Trophoblast cell (in vitro differentiated cells and primary cell): Measurements from ENCODE around the gene CD19.

Experiments used
- DNase-seq, 2 donors: peaks; one replicate each; pipeline ENCODE4 v3.0.0-alpha.2; 2016
- H2AFZ ChIP-seq: 2 replicates; pipeline ENCODE4 v1.6.1; 2013; ENCODE audit warnings: low read length, moderate library complexity, mild to moderate bottlenecking; ENCODE audit not compliant: insufficient read depth, poor library complexity
- H2AK5ac ChIP-seq: 2 replicates; pipeline ENCODE4 v1.6.1; 2013; ENCODE audit warnings: mild to moderate bottlenecking, low read length
- H2BK120ac ChIP-seq: 2 replicates; pipeline ENCODE4 v1.6.1; 2013; ENCODE audit warnings: low read length, mild to moderate bottlenecking, moderate library complexity; ENCODE audit not compliant: insufficient read depth, poor library complexity
- H2BK12ac ChIP-seq: 2 replicates; pipeline ENCODE4 v1.6.1; 2013; ENCODE audit warnings: mild to moderate bottlenecking, low read length, moderate library complexity
- H2BK5ac ChIP-seq: 2 replicates; pipeline ENCODE4 v1.6.1; 2013; ENCODE audit warnings: low read length, low read depth, moderate library complexity, mild to moderate bottlenecking; ENCODE audit not compliant: poor library complexity
- H3K14ac ChIP-seq: 2 replicates; pipeline ENCODE4 v1.6.1; 2013; ENCODE audit warnings: mild to moderate bottlenecking, low read length
- H3K18ac ChIP-seq: 2 replicates; pipeline ENCODE4 v1.6.1; 2013; ENCODE audit warnings: mild to moderate bottlenecking, low read length
- H3K23ac ChIP-seq: 2 replicates; pipeline ENCODE4 v1.6.1; 2013; ENCODE audit warnings: low read length
- H3K27ac ChIP-seq: 2 replicates; pipeline ENCODE4 v1.5.1; 2013; ENCODE audit warnings: low read depth, mild to moderate bottlenecking, inconsistent platforms, low read length, moderate library complexity
- H3K27me3 ChIP-seq: 2 replicates; pipeline ENCODE4 v1.6.1; 2013; ENCODE audit warnings: inconsistent platforms, mild to moderate bottlenecking, low read length, moderate library complexity; ENCODE audit not compliant: insufficient read depth
- H3K36me3 ChIP-seq, 2 experiments: 1 replicate in 1 of 2; 2 replicates in 1 of 2; pipeline ENCODE4 v1.6.1; 2013; ENCODE audit warnings: low read length in 2 of 2, mild to moderate bottlenecking in 2 of 2, moderate library complexity in 1 of 2; ENCODE audit not compliant: insufficient read depth in 2 of 2, control insufficient read depth in 1 of 2
- H3K4ac ChIP-seq: 2 replicates; pipeline ENCODE4 v1.6.1; 2013; ENCODE audit warnings: low read depth, mild to moderate bottlenecking, low read length, moderate library complexity
- H3K4me1 ChIP-seq, 2 experiments: 1 replicate in 1 of 2; 2 replicates in 1 of 2; pipeline ENCODE4 v1.6.1; 2013; ENCODE audit warnings: low read length in 2 of 2, mild to moderate bottlenecking in 2 of 2, moderate library complexity in 1 of 2; ENCODE audit not compliant: insufficient read depth in 2 of 2, control insufficient read depth in 1 of 2
- H3K4me2 ChIP-seq: 2 replicates; pipeline ENCODE4 v1.6.1; 2013; ENCODE audit warnings: inconsistent platforms, mild to moderate bottlenecking, low read length, moderate library complexity
- H3K4me3 ChIP-seq: 2 replicates; pipeline ENCODE4 v1.5.1; 2013; ENCODE audit warnings: mild to moderate bottlenecking, low read depth, low read length, inconsistent platforms
- H3K79me1 ChIP-seq: one replicate; pipeline ENCODE4 v1.6.1; 2013; ENCODE audit warnings: low read length
- H3K79me2 ChIP-seq: 2 replicates; pipeline ENCODE4 v1.6.1; 2013; ENCODE audit warnings: low read length, mild to moderate bottlenecking; ENCODE audit not compliant: control insufficient read depth, insufficient read depth, poor library complexity
- H3K9ac ChIP-seq: 2 replicates; pipeline ENCODE4 v1.6.1; 2013; ENCODE audit warnings: mild to moderate bottlenecking, low read length
- H3K9me3 ChIP-seq: 2 replicates; pipeline ENCODE4 v1.6.1; 2013; ENCODE audit warnings: low read depth, mild to moderate bottlenecking, control low read depth, inconsistent platforms, low read length; ENCODE audit not compliant: insufficient read depth
- H4K12ac ChIP-seq: 2 replicates; pipeline ENCODE4 v1.6.1; 2013; ENCODE audit warnings: low read depth, mild to moderate bottlenecking, low read length, moderate library complexity
- H4K8ac ChIP-seq: 2 replicates; pipeline ENCODE4 v1.6.1; 2013; ENCODE audit warnings: low read depth, mild to moderate bottlenecking, low read length, moderate library complexity
- H4K91ac ChIP-seq: one replicate; pipeline ENCODE4 v1.6.1; 2013; ENCODE audit warnings: low read depth, mild to moderate bottlenecking, low read length, moderate library complexity
- whole genome bisulfite sequencing: extraction: QIAGEN DNeasy Blood & Tissue Kit; methylation state at CpG from one replicate; pipeline ENCODE4 v1.1.7; 2013; ENCODE audit warnings: missing lambda C conversion rate; ENCODE audit not compliant: insufficient read length, insufficient coverage; ENCODE audit errors: extremely low coverage; 5-methylcytosine and 5-hydroxymethylcytosine counted together

Gene CD19

GRCh38 chr16:28984091-28984490 lies 52.3 kb downstream of the CD19 start:
- H3K18ac ChIP-seq: no peak overlapping the region
- H4K91ac ChIP-seq: no peak overlapping the region
- H3K14ac ChIP-seq: no peak overlapping the region
- no peak overlapping the region for H2BK12ac ChIP-seq
- peaks cover 50 to 59% of the 10 kb centered on the region in 2 experiments for H3K36me3 ChIP-seq
- no peak overlapping the region for H3K9ac ChIP-seq
- no CpG with 5 or more reads among the region's 12 CpGs for WGBS
- peak overlapping the region; percentile 24 for H4K12ac ChIP-seq
- no peaks in the 10 kb centered on the region for H3K27me3 ChIP-seq
- H3K23ac ChIP-seq: no peak overlapping the region
- no peak overlapping the region for H2BK120ac ChIP-seq
- no peak for DNase-seq
- no peak overlapping the region for H2BK5ac ChIP-seq
- H3K79me2 ChIP-seq: no peaks in the 10 kb centered on the region
- no peak overlapping the region for H2AK5ac ChIP-seq
- no peak overlapping the region for H3K4me2 ChIP-seq
- H3K4me3 ChIP-seq: no peak overlapping the region
- no peak overlapping the region for H3K27ac ChIP-seq
- no peak overlapping the region for H3K4ac ChIP-seq
- no peak overlapping the region for H2AFZ ChIP-seq
- H3K9me3 ChIP-seq: peaks cover 4% of the 10 kb centered on the region
- no peaks in the 10 kb centered on the region for H3K79me1 ChIP-seq
- no peak overlapping the region for H4K8ac ChIP-seq
- no peaks in the 10 kb centered on the region for H3K4me1 ChIP-seq

GRCh38 chr16:28984619-28985135 lies 52.9 kb downstream of the CD19 start, which contains the start of gene LAT:
Gene LAT, plus strand, starts transcription at chr16:28985052. Its CDS starts 366 bp downstream, at chr16:28985418.
- Histone ChIP-seq H3K9ac (no peak within 1 kb of the TSS), H4K8ac (no peak within 1 kb of the TSS), H2AK5ac (no peak within 1 kb of the TSS), H3K4me1 (no peaks in the 10 kb centered on the region), H4K12ac (peak within 1 kb of the TSS; percentile 24), H3K4me2 (no peak within 1 kb of the TSS), H2BK12ac (no peak within 1 kb of the TSS), H3K14ac (no peak within 1 kb of the TSS), H3K27me3 (no peaks in the 10 kb centered on the region), H2AFZ (no peak within 1 kb of the TSS), H4K91ac (no peak within 1 kb of the TSS), H3K79me2 (no peaks in the 10 kb centered on the region), H3K27ac (no peak within 1 kb of the TSS), H3K4ac (no peak within 1 kb of the TSS), H3K9me3 (peaks cover 4% of the 10 kb centered on the region), H3K23ac (no peak within 1 kb of the TSS), H3K79me1 (no peaks in the 10 kb centered on the region), H3K18ac (no peak within 1 kb of the TSS), H3K36me3 (peaks cover 46 to 60% of the 10 kb centered on the region in 2 experiments), H2BK120ac (no peak within 1 kb of the TSS), H2BK5ac (no peak within 1 kb of the TSS), H3K4me3 (no peak within 1 kb of the TSS)
- no peak for DNase-seq
- no CpG with 5 or more reads among the region's 24 CpGs for WGBS

- no peak overlapping the region for H4K12ac ChIP-seq
- H3K18ac ChIP-seq: no peak overlapping the region
- no peak overlapping the region for H3K4ac ChIP-seq
- no peaks in the 10 kb centered on the region for H3K79me2 ChIP-seq
- H3K23ac ChIP-seq: no peak overlapping the region
- no peak for DNase-seq
- peaks cover 4% of the 10 kb centered on the region for H3K9me3 ChIP-seq
- no peak overlapping the region for H4K8ac ChIP-seq
- H4K91ac ChIP-seq: no peak overlapping the region
- H3K27me3 ChIP-seq: no peaks in the 10 kb centered on the region
- no peak overlapping the region for H2BK5ac ChIP-seq
- no CpG with 5 or more reads among the region's 19 CpGs for WGBS
- no peak overlapping the region for H2BK12ac ChIP-seq
- no peak overlapping the region for H3K14ac ChIP-seq
- no peak overlapping the region for H2AK5ac ChIP-seq
- H3K79me1 ChIP-seq: no peaks in the 10 kb centered on the region
- peaks cover 49 to 67% of the 10 kb centered on the region in 2 experiments for H3K36me3 ChIP-seq
- H3K4me1 ChIP-seq: no peaks in the 10 kb centered on the region
- H3K4me3 ChIP-seq: no peak overlapping the region
- H3K4me2 ChIP-seq: no peak overlapping the region
- no peak overlapping the region for H3K27ac ChIP-seq
- no peak overlapping the region for H3K9ac ChIP-seq
- no peak overlapping the region for H2BK120ac ChIP-seq
- no peak overlapping the region for H2AFZ ChIP-seq
These were observed 53.7 kb downstream of the CD19 start for GRCh38 chr16:28985211-28986041.

- Histone ChIP-seq H3K36me3 (peaks cover 47 to 66% of the 10 kb centered on the region in 2 experiments), H3K79me2 (no peaks in the 10 kb centered on the region), H2AK5ac (no peak overlapping the region), H3K27me3 (no peaks in the 10 kb centered on the region), H3K4ac (no peak overlapping the region), H2BK5ac (no peak overlapping the region), H3K18ac (no peak overlapping the region), H4K12ac (no peak overlapping the region), H3K9ac (no peak overlapping the region), H3K27ac (no peak overlapping the region), H3K79me1 (no peaks in the 10 kb centered on the region), H2BK120ac (no peak overlapping the region), H3K4me2 (no peak overlapping the region), H3K23ac (no peak overlapping the region), H2BK12ac (no peak overlapping the region), H4K91ac (no peak overlapping the region), H3K14ac (no peak overlapping the region), H3K9me3 (peaks cover 4% of the 10 kb centered on the region), H3K4me3 (no peak overlapping the region), H3K4me1 (no peaks in the 10 kb centered on the region), H2AFZ (no peak overlapping the region), H4K8ac (no peak overlapping the region)
- no peak for DNase-seq
- no CpG with 5 or more reads among the region's 9 CpGs for WGBS
These were observed 54.3 kb downstream of the CD19 start for GRCh38 chr16:28986046-28986445.
